HG02884 (cell line): ENCODE measurements around the gene MFF.
"Not testable (repeated sequence)": the region's sequence is repeated elsewhere in the genome, so short reads cannot be mapped to it uniquely, and the experiment has no call there.

ENCODE experiments used
- ATAC-seq: cut with Tn5 transposase; IDR thresholded peaks from one replicate; pipeline ENCODE4 v1.9.1; 2021; ENCODE audit warnings: mild to moderate bottlenecking, moderate library complexity; ENCODE audit not compliant: unreplicated experiment

Gene MFF

DNA sequence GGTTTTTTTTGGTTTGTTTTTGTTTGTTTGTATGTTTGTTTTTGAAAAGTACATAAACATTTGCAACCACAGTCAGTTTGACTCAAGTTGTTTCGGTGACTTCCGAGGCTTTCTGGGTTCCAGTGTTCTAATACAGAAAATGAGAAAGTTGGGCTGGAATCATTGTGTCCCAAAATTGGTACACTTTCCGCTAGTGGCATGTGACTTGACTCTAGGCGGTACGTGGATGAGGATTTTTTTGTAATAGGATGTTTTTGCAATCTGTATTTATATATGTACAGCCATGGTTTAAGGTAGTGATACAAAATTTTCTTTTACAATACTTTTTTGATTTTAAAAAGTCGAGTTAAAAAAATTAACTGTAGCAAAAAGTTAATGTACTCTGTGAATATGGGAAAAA is 1.7 kb downstream of the MFF start:
- no peak for ATAC-seq

DNA sequence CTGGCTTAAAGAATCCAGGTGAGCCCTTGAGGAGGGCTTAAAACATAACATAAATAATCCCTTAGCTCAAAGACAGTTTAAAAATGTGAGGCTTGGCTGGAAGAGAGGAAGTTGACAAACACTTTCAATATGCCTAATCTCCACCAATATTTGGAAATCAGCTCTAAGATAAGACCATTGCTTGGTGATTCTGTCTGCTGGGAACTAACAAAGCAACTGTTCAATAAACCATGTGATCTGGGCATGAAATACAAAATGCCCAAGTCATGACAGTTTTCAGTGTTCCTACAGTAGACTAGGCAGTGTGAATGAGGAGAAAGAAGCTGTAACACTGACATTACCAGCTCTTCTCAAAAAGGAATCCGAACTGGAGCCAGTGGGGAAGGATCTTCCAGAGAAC is 10.7 kb downstream of the MFF start:
- no peak for ATAC-seq

- no peak for ATAC-seq
Measured at GRCh38 chr2:227337442-227337841, 12.4 kb downstream of the MFF start.

DNA sequence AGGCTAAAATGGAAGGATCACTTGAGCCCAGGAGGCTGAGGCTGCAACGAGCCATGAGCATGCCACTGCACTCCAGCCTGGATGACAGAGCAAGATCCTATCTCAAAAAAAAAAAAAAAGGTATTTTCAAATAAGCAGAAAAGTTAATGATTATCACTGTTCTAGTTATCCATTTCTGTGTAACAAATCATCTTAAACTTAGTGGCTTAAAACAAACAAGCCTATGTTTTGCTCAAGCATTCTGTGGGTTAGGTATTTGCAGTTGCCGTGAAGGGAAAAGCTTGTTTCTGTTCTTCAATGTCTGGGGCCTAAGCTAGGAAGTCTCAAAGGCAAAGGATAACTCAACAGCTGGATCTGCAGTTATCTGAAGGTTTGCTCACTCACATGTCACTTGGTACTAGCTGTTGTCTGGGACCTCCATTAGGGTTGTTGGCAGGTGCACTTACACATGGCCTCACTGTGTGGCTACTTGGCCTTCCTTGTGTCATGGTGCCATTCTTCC is 14.1 kb downstream of the MFF start:
- ATAC-seq, result no peak

GRCh38 chr2:227340106-227340505 is 15.1 kb downstream of the MFF start:
- ATAC-seq, result no peak

DNA sequence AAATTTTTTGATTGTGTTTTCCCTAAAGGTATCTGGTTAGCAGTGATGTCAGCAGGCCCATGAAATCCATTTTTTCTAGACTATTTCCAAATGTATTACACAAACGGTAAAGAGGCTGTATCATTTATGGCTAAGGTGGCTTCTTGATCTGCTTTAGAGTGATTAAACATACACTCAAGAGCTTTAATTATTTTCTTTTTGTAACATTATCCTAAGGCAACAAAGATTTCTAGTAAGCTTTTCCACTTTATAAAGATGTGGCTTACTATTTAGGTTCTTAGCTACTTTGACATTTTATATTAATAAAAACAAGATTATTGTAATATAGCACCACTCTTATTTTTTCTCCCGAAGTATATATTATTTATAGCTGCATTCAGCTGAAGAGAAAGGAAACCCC is 16.5 kb downstream of the MFF start:
- no peak for ATAC-seq

DNA sequence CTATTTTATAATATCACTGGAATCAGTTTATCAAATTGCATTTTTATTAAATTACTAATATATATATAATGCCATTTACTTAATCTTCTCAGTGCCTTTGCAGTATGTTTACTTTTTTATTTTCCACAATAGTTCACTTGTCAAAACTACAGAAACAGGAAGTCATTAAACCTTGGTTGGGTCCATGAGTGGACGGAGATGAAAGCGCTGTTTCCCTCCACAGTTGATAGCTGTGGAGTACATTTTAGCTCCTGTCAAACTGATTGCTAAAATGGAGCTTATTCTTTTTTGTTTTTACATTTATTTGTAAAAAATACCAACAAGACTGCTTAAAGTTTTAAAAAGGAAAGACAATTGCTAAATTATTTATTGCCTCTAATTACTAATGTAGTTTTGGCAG is 19.2 kb downstream of the MFF start:
- no peak for ATAC-seq

GRCh38 chr2:227347117-227347516 is 22.1 kb downstream of the MFF start:
- ATAC-seq, result no peak

DNA sequence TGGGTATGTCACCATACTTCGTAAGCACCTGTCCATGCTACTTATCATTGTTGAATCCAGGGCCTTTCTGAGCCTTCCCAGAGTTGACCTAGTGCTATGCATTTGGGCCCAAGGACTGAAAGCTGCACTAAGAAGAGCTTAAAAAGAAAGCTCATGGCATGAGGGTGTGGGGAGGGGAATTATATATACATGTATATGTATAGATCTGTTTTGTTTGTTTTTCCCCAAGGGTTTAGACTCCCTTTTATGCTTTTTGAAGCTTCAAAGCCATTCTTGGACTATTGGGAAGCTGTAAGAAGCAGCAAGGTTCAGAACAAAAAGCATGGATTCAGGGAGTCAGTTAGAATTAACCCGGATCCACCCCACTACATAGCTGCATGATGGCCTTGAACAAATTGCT is 23.3 kb downstream of the MFF start:
- no peak for ATAC-seq

DNA sequence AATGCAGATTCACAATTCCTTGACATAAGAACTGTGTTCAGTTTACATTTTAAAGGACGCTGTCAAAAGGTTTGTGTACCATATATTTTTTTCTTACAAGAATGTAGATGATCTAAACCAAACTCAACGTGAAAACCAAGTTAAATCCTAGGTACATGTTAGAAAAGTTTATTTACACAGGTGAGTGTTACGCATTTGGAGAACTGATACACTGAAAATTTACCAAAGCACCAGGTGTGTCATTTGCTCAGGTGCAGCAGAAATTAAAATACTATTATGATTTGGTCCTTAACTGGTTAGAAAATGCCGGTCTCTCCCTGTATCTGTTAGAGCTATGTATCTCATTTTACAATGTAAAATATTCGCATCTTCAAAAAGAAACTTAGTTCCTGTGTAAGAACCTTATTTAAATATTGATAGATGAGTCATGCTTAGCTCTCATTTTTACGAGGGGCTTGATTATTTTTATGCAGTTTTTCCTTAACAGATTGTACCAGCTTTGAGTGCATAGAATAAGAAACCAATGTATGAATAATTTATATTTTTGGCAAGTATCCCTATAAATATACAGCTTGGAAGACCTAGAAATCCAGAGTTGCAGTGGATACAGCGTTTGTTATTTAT is 25.1 kb downstream of the MFF start:
- no peak for ATAC-seq

DNA sequence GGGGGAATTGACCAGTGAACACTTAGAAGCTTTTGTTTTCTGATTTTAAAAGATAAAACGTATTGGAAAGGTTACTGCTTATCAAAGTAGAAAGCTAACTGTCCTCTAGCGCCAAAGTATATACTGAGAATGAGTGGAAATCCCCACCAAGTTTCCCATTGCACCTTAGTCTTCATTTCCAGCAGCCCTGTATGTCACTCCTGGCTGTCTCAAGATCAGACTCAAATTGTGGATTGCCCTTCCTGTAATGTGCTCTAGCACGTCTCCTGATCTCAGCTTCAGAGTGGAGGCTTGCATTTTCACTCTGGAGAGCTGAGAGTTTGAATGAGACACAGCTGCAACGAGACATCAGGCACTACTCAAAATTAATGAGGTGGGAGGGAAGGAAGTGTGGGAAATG is 26.6 kb downstream of the MFF start:
- ATAC-seq, result peak; percentile 84

GRCh38 chr2:227360351-227360750 is 35.3 kb downstream of the MFF start:
- no peak for ATAC-seq

- no peak for ATAC-seq
Measured at GRCh38 chr2:227363756-227364155, 38.7 kb downstream of the MFF start.

- not testable (repeated sequence) for ATAC-seq
Measured at GRCh38 chr2:227364585-227365263, 39.7 kb downstream of the MFF start.

GRCh38 chr2:227365833-227366232 is 40.8 kb downstream of the MFF start:
- ATAC-seq, result no peak

DNA sequence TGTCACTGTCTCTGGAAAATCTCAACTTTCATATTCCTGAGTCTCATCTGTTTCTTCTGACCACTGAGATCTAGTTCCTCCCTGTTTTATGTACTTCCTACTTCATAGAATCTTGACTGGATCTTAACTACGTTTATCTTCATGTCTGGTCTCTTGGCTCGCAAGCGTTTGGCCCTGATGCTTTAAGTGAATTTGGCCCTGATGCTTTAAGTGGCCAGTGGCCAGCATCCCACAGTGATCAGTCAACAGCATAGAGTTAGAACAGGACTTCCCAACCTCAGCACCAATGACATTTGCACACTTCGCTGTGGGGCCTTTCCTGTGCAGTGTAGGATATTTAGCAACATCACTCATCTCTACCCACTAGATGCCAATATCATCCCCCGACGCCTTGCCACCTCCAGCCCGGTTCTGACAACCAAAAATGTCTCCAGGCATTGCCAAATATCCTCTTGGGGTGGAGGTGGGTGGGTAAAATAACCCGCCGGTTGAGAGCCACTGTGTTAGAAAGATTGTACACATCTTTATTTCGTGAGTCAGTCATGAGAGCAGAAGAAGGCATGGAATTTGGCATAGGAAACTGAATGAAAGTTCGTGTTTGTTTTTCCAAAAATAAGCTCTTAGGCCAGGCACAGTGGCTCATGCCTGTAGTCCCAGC is 41.8 kb downstream of the MFF start:
- ATAC-seq, result no peak

DNA sequence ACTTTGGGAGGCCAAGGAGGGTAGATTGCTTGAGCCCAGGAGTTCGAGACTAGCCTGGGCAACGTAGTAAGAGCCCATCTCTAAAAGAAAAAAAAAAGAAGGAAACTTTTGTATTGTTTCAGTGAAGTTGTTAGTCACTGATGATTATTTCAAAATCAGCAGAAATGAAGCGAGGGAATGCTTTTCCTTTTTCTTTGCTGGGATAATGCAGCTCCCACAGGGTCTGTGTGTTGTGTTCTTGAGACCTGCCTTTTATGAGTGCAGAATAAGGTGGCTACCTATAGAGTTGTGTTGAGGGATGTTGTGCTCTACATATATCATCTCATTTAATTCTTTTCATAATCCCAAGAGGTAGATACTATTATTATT is 42.4 kb downstream of the MFF start:
- ATAC-seq, result no peak

DNA sequence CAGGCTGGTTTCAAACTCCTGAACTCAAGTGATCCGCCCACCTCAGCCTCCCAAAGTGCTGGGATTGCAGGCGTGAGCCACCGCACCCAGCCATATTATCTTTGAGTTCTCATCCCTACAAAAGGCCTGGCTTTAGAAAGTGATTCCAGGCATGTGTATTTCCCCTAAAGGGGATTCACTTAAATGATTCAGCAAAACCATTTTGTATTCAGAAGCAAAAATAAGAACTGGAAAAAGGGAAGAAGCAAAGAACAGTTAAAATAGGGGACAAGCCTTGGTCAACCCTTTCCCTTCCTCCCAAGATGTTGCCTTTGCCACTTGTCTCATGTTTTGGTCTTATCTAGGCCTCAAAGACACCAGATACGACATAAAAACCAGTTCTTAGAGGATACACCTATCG is 43.5 kb downstream of the MFF start:
- ATAC-seq, result no peak

GRCh38 chr2:227370092-227370491 is 45.0 kb downstream of the MFF start:
- ATAC-seq, result no peak

GRCh38 chr2:227370791-227371312 is 45.8 kb downstream of the MFF start:
- ATAC-seq, result no peak

- no peak for ATAC-seq
Measured at GRCh38 chr2:227373389-227373788, 48.3 kb downstream of the MFF start.

DNA sequence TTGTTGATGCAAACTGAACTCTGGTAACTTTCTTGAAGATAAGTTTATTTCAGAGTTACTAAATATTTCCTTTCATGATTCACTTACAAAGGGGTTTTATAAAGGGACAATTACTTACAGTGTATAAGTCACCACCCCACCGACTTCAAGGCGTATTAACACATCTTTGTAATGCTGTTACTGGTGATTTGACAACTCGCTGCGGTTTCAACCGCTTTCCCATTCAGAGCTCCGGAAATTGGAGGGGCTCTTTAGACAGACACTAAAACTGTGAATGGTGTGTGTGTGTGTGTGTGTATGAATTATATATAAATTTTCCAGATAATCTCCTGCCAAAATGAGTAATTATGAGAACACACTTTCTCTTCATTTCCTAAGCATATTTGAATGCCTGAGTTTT is 49.1 kb downstream of the MFF start:
- ATAC-seq, result no peak
